GM19043 (cell line): Measurements from ENCODE around the gene PA2G4.

ENCODE experiments used
- ATAC-seq: cut with Tn5 transposase; IDR thresholded peaks from one replicate; pipeline ENCODE4 v1.9.1; 2021; ENCODE audit warnings: low read depth; ENCODE audit not compliant: unreplicated experiment

Gene PA2G4

DNA sequence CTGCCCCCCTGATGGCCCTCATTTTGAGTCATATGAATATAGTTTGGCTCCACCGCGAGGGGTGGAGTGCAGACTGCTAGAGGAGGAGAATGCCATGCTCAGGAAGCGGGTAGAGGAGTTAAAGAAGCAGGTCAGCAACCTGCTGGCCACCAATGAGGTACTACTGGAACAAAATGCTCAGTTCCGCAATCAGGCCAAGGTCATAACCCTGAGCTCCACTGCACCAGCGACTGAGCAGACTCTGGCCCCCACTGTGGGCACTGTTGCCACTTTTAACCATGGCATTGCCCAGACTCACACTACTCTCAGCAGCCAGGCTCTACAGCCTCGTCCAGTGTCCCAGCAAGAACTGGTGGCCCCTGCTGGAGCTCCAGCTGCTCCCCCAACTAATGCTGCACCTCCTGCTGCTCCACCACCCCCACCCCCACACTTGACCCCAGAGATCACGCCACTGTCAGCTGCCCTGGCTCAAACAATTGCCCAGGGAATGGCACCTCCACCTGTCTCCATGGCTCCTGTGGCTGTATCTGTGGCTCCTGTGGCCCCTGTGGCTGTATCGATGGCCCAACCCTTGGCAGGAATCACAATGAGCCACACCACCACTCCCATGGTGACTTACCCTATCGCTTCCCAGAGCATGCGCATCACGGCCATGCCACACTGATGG lies 17.0 kb downstream of the PA2G4 start:
- no peak for ATAC-seq

DNA sequence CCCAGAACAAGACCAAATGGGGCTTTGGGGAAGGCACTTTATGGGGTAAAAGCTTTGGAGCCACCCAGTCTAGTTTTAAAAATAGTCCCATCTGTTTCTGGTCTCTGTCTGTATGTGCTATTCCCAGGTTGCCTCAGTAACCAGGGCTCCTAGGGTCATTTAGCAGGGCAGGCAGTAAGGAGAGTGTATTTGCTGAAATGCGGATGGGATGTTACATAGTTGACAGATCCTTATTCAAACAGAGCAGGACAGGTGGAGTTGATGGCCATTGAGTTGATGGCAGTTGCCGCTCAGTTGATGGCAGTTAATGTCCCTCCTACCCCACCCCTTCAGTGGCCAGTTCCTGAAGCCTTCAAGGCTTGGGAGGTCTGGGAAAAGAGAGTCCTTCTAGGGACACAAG lies 18.3 kb downstream of the PA2G4 start:
- no peak for ATAC-seq

DNA sequence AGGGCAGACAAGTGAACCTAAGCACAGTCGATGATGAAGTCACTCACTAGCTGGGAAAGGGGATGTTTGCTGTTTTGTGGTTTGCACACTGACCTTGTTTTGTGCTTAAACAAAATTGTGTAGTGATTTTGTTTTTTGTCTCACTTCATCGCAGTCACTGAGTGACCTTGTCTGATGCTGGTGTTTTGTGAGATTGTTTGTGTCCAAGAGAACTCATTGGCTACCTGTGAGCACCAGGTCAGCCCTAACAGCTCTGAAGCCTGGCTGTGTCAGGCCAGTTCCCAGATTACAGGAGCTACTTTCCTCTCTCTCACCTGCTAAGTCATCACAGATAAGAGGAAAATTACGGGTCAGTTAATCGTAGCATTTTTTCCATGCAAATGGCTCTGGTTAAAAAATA lies 19.8 kb downstream of the PA2G4 start:
- no peak for ATAC-seq

DNA sequence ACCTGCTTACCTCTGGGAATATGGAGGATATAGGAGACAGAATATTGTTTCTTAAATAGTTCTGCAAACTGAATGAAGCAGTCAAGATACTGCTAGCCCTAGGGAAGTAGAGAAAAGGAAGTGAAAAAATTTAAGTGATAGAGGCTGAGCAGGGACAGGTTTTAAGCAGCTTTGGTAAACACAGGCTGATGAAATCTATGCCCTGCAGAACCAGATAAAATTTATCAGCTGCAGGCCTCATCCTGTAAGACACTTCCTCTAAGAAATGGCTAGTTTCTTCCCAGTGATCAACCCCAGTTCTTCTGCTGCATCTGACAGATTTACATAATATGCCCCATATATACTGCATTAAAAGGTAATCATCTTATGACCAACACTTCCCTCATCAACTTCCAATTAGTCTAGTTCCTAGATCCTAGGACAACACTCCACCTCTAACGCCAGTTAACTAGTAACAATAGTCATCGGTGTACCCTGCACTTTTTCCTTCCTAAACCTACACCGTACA lies 22.4 kb downstream of the PA2G4 start:
- ATAC-seq = no peak

DNA sequence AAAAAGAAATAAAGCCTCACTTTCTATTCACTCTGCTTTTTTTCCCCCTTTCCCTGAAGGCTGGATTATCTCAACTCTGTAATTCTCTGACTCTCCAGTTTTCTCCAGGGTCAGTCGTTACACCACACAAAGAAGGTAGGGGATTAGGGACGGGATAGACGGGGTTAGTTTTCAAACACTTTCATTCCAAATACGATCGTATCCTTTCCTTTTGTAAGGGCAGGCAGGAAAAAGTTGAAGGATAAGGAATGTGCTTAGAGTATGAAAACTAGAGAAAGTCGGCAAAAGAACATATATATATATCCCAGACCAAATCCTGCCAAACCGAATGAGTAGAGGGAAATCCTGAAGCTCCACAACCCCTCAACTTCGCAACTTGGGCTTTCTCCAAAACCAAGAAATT lies 23.1 kb downstream of the PA2G4 start:
- ATAC-seq = no peak

DNA sequence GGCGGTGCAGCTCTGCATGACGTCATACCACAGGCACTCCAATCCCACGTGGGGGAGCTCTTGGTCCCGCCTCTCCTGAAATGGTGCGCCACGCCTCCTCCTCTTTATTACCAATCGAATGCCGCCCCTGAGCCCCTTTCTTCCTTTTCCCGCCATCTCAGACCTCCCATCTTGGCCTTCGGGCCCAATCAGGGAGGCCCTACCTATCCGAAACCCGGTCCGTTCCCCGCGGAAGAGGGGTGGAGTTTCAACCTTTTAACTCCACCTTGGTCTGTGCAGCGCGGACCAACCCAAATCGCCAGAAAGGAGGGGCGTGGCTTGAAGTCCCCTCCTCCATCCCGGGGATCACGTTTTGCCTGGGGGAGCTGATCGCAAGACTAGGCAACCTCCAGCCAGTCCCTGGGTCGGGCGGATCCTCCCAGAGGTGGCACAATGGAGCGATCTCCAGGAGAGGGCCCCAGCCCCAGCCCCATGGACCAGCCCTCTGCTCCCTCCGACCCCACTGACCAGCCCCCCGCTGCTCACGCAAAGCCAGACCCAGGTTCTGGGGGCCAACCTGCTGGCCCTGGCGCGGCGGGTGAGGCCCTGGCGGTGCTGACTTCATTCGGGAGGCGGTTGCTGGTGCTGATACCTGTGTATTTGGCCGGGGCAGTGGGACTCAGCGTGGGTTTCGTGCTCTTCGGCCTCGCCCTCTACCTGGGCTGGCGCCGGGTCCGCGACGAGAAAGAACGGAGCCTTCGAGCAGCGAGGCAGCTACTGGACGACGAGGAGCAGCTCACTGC lies 23.7 kb downstream of the PA2G4 start, which contains the start of gene ESYT1:
Gene ESYT1 (plus strand): TSS at position 380 of the 782 bp plus-strand sequence. CDS start 53 bp downstream, at position 433.
- peak; percentile 85 for ATAC-seq

DNA sequence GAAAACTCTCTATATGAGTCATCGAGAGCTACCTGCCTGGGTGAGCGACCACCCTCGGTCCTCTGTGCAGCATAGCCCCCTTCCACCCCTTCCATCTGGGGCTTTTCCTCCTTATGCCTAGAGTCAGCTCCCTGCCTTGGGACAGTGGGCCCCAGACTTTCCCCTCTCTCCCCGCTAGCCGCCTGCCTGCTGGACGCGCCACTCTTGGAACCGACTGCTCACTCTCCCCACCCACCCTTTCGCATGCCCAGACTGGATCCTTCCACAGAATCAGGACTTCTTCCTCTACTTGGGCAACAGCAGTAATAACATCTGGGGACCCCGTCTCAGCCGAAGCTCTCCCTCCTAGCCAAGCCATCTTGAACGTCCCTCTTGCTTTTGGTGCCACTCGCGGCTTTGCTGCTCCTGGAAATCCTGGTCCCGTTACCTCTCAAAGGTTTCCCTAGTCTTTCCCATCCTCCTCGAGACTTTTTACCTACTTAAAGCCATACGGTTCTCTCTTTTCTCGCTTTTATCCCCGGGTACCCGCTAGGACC lies 24.4 kb downstream of the PA2G4 start:
- ATAC-seq = no peak

DNA sequence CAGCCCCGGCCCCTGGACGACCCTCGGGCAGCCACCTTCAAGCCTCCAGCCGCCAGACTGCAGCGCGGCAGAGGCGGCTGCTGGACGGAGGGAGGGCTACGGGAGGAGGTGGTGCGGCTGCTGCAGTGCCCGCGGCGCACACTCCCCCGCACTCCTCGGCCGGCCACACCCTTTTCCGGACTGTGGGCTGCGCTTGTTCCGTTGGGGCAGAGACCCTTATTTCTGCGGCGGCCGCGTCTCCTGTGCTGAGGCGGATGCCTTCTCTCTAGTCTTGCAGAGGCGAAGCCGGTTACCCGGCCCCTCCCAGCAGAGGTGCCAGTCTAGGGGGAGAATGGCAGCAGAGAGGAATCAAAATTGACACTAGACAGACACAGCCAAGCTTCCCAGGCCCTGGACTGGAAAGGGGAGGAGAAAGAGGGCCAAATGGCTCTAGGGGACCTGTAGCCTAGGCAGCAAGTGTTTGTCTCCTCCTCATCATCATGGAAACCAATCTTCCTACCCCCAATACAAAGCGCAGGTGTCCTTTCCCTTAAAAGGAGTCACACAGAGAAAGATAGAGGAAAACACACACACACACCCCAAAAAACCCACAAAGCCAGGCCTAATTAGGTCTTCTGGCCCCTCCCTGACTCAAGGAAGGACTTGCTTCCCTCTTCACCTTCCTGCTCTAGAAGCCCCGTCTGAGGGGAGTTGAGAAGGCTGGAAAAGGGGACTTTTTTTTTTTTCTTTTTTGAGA lies 25.0 kb downstream of the PA2G4 start:
- no peak for ATAC-seq

DNA sequence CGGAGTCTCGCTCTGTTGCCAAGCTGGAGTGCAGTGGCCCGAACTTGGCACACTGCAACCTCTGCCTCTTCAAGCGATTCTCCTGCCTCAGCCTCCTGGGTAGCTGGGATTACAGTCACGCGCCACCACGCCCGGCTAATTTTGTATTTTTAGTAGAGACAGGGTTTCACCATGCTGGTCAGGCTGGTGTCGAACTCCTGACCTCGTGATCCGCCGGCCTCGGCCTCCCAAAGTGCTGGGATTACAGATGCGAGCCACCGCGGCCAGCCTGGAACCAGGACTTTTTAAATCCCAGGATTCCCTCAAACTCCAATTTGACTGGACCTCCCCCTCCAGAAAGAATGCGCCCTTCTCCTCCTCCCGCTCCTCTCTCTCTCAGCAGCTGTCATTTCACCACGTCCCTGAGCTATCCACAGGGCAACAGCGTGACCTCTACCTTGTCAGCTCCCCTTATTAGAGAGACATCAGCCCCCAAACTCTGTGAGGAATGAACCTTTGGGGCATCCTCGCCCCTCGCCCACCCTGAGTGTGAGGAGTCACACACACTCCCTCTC lies 25.7 kb downstream of the PA2G4 start:
- no peak for ATAC-seq

DNA sequence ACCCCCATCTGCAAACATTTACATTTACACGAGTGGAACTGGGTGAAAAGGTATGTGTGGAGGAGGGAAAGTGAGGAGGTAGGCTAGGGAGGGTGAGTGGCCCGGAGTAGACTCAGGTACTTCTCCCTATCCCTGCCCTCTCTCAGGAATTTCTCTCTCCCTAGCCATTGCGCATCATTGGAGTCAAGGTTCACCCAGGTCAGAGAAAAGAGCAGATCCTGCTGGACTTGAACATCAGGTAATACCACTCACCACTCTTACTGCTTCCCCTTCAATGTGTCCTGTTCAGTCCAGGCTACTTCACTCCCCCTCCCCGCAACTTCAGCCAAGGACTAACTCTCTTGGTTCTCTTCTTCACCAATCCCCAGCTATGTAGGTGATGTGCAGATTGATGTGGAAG lies 26.5 kb downstream of the PA2G4 start:
- ATAC-seq = no peak

DNA sequence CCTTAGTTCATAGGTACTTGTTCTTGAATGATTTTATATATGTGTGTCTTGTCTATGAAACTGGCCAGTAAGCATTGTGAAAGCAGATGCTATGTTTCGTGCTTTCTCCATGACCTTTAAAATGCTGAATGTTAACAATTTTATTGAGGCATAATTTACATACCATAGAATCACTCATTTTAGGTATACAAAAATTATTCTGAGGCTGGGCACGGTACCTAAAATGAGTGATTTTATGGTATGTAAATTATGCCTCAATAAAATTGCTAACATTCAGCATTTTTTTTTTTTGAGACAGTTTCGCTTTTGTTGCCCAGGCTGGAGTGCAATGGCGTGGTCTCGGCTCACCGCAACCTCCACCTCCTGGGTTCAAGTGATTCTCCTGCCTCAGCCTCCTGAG lies 30.5 kb downstream of the PA2G4 start:
- ATAC-seq = no peak

DNA sequence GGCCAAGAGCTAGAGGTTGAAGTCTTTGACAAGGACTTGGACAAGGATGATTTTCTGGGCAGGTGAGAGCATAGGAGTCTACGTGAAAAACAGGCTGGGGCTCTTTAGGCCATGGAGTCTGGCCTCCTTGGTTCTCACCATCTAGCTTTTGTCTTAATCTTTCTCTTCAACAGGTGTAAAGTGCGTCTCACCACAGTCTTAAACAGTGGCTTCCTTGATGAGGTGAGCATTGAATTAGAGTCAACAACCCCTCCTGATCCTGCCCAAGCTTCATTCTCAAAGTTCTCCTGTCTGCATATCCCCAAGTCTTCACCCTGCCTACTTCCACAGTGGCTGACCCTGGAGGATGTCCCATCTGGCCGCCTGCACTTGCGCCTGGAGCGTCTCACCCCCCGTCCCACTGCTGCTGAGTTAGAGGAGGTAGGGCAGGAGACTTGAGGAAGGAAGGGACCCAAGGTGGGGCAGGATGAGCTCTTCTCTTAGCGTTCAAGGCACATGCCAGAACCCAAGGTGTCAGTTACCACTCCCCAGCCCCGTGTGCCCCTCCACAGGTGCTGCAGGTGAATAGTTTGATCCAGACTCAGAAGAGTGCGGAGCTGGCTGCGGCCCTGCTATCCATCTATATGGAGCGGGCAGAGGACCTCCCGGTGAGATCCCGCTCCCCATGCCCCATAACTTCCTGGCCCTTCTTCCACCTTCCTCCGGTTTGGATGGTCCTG lies 33.7 kb downstream of the PA2G4 start:
- ATAC-seq = no peak

DNA sequence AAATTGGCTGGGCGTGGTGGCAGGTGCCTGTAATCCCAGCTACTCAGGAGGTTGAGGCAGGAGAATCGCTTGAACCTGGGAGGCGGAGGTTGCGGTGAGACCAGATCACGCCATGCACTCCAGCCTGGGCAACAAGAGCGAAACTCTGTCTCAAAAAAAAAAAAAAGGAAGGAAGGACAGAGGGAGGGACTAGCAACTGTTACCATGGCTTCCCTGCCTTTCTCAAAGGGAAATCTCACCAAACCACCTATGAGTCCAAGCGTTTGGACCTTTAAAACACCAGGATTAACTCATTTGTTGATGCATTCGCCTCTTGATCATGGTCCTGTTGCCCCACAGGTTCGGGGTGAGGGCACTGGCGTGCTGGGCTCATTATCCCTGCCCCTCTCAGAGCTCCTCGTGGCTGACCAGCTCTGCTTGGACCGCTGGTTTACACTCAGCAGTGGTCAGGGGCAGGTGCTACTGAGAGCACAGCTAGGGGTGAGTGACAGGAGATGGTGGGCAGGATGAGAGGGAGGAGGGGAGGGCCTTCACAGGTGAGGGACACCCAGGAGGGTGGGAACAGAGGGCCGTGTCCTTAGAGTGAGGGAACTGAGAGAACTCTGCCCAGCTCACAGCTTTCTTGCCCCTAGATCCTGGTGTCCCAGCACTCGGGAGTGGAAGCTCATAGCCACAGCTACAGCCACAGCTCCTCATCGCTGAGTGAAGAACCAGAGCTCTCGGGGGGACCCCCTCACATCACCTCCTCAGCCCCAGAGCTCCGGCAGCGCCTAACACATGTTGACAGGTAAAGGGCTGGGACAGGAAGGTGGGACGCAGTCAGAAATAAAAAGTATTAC lies 37.8 kb downstream of the PA2G4 start:
- no peak for ATAC-seq

DNA sequence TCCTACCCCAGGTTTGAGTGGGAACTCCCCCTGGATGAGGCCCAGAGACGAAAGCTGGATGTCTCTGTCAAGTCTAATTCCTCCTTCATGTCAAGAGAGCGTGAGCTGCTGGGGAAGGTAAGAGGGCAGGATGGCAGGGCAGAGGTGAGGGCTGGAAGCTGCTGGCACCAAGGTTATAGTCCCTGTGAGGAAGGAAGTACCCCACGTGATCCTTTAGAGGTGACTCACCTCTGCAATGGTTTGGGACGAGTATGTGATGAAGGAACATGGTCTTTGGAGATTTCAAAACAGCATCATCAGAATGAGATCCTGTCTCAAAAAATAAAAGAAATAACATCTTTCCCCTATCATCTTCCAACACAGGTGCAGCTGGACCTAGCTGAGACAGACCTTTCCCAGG lies 38.9 kb downstream of the PA2G4 start:
- no peak for ATAC-seq

DNA sequence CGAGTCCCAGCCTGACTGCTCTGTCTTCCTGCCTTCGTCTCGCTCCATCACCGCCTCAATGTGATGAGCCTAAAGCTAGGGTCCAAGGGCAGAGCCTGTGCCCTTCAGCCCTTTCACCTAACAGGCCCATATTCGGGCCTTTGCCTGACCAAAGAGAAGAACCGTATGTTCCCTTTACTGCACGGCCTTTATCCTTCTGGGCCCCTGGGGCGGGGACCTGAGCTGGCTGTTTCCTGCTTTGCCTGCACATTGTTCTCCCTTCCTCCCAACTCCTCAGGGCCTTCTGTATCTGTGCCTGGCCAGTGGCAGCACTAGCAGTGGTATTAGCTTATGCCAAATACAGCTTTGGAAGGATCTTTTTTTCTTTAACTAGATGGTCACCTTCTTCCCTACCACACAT lies 39.5 kb downstream of the PA2G4 start:
- no peak for ATAC-seq

DNA sequence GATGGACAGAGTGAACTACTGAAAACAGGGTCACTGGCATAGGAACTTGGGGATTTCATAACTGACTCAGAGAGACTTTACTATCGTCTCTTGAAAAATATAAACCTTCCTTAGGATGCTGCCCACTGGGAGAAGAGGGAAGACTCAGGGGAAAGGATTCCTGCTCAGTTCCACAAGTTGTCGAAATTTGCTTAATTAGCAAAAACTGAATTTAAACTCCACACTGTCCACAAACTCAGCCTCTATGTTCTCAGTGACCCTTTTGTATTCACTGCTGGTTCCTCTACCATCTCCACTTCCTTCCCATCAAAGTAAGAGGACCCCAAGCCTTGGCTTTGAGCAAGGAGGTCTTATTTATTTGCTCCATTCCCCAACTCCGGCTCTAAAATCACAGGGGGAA lies 40.9 kb downstream of the PA2G4 start:
- ATAC-seq = no peak

DNA sequence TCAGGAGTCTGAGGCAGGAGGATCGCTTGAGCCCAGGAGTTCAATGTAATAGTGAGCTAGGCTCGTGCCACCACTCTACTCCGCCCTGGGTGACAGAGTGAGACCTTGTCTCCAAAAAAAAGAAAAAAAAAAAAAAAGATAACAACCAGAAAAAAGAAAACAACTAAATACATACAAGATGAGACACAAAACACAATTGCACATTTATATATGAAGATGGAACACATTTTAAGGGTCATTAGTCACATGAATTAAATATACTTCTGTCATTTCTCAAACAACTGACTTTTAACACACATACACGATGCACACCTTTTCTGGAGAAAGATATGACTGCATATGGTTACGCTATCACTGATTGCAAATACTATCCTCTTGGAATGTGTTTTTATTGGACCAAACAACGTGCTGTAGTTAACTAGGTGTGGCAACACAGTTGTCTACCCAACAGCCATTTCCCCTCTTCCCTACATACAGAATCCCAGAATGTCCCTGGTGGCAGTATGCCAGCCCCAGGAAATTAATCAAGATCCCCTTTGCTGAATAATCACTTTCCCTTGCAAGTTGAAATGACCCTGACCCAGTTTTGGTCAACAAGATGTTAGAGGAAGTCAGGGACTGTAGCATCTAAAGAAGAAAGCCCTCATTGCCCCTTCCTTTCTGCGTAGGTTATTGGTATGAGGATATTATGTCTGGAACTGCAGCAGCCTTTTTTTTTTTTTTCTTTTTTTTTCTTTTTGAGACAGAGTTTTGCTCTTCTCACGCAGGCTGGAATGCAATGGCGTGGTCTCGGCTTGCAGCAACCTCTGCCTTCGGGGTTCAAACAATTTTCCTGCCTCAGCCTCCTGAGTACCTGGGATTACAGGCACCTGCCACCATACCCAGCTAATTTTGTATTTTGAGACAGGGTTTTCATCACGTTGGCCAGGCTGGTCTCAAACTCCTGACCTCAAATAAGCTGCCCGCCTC lies 42.4 kb downstream of the PA2G4 start:
- ATAC-seq = no peak

DNA sequence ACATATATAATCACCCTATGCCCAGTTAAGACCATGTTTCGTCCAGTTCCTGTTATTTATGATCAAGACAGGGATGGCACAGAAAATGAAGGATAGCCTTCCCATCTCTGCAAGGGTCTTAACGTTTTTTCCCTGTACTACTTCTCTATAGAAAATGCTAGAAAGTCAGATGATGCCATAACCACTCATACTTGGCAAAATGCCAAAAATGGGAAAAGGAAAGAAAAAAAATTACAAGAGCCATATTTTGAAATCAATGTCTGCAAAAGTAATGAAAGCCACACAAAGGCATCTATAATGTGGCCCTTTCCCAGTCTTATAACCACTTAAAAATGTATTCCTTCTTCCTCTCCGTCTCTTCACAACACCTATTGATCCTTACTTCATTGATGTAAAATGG lies 46.2 kb downstream of the PA2G4 start:
- ATAC-seq = no peak
